Thyroid gland (tissue), 4 donors: ENCODE measurements around the gene KIAA0586.

ENCODE experiments used
- POLR2A ChIP-seq, 2 donors: fragments of 450-650 bp; IDR thresholded peaks; one replicate each; pipeline ENCODE4 v1.6.1; 2017; ENCODE audit warnings: antibody characterized with exemption in 2 of 2, mild to moderate bottlenecking in 2 of 2, moderate library complexity in 1 of 2
- TF ChIP-seq, protein P1 (sequence below), 6 experiments: fragments of 200-600 bp in 3 of 6; fragments of 450-650 bp in 3 of 6; sonication (generic) in 3 of 6; IDR thresholded peaks; one replicate each; pipeline ENCODE4 v1.5.1; 2016 to 2019; ENCODE audit warnings: antibody characterized with exemption in 6 of 6, mild to moderate bottlenecking in 2 of 6, inconsistent platforms in 1 of 6, moderate library complexity in 1 of 6

DNA sequence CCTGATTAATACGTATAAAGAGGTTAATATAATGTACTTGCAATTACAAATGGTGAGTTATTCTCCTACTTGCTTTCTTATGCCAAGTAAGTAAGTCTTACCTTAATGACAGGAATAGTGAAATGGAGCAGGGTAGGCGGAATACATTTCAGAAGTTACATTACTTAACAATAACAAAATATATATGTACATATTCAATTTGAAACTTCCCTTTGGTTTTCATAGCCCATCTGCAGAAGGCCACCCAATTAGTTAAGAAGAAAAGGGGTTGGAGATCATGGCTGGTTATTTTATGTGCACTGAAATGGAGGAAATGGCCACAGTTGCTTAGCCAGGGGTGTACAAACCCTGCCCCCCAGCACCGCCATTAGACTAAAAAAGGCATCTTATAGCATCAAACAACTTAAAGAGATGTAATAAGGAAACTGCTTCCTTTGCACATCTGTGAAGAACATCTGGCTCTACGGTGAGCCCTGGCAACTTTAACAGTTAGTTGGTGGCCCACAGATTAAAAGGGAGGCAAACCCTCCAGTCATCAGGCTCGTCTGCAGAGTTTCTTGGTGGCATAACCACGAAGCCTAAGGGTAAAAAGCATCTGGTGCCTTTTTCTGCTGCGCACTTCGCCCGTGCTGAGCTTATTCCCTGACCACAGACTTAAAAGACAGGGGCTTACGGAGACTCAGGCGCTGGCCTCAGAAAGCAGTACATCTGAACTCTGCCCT lies 171.4 kb downstream of the KIAA0586 start:
- TF ChIP-seq, protein P1, sequence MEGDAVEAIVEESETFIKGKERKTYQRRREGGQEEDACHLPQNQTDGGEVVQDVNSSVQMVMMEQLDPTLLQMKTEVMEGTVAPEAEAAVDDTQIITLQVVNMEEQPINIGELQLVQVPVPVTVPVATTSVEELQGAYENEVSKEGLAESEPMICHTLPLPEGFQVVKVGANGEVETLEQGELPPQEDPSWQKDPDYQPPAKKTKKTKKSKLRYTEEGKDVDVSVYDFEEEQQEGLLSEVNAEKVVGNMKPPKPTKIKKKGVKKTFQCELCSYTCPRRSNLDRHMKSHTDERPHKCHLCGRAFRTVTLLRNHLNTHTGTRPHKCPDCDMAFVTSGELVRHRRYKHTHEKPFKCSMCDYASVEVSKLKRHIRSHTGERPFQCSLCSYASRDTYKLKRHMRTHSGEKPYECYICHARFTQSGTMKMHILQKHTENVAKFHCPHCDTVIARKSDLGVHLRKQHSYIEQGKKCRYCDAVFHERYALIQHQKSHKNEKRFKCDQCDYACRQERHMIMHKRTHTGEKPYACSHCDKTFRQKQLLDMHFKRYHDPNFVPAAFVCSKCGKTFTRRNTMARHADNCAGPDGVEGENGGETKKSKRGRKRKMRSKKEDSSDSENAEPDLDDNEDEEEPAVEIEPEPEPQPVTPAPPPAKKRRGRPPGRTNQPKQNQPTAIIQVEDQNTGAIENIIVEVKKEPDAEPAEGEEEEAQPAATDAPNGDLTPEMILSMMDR (IDR thresholded peaks at IDR 0.05), result no peak
- TF ChIP-seq POLR2A (IDR thresholded peaks at IDR 0.05), result no peak
